Retinal pigment epithelial cell (primary cell): ENCODE results near the gene AP3D1.

Experiments
- DNase-seq: peaks from one replicate; pipeline ENCODE4 v3.0.0-alpha.2; 2010; ENCODE audit warnings: low read depth
- H3K4me3 ChIP-seq: 2 replicates; pipeline ENCODE4 v1.5.1; 2011; ENCODE audit warnings: mild to moderate bottlenecking, low read length, control low read depth, moderate library complexity
- TF ChIP-seq, protein P1 (sequence below): conservative IDR thresholded peaks from 2 replicates; pipeline ENCODE4 v1.5.1; 2011; ENCODE audit warnings: low read depth, low read length, control low read depth, inconsistent platforms

Gene AP3D1

DNA sequence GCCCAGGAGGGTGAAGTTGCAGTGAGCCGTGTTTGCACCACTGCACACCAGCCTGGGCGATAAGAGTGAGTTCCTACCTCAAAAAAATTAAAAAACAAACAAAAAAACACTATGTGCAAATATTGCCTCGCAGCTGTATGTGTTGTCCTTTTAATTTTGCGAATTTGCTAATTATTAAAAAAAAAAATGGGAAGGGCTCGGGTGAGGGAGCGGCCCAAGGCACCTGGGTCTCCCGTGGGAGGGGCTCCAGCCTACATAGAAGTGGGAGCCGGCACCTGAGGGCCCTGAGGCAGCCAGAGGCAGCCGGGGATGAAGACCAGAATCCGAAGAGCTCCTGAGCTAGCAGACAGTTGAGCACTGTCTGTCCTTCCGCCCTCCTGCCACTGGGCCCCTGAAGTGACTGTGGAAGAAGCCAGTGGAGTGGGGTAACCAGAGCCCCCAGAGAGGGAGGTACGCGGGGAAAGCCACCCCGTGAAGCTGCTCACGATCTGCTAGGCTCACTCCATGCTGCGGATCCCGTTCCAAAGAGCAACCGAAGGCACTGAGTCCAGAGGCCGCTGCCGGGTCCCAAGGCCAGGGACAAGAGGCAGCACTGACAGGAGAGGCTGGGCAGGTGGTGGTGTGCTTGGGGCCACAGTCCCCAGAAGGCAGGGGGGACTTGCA, 48.2 kb downstream of the AP3D1 start:
- no peak for DNase-seq
- TF ChIP-seq, protein P1, sequence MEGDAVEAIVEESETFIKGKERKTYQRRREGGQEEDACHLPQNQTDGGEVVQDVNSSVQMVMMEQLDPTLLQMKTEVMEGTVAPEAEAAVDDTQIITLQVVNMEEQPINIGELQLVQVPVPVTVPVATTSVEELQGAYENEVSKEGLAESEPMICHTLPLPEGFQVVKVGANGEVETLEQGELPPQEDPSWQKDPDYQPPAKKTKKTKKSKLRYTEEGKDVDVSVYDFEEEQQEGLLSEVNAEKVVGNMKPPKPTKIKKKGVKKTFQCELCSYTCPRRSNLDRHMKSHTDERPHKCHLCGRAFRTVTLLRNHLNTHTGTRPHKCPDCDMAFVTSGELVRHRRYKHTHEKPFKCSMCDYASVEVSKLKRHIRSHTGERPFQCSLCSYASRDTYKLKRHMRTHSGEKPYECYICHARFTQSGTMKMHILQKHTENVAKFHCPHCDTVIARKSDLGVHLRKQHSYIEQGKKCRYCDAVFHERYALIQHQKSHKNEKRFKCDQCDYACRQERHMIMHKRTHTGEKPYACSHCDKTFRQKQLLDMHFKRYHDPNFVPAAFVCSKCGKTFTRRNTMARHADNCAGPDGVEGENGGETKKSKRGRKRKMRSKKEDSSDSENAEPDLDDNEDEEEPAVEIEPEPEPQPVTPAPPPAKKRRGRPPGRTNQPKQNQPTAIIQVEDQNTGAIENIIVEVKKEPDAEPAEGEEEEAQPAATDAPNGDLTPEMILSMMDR = no peak
- H3K4me3 ChIP-seq = no peak overlapping the region

DNA sequence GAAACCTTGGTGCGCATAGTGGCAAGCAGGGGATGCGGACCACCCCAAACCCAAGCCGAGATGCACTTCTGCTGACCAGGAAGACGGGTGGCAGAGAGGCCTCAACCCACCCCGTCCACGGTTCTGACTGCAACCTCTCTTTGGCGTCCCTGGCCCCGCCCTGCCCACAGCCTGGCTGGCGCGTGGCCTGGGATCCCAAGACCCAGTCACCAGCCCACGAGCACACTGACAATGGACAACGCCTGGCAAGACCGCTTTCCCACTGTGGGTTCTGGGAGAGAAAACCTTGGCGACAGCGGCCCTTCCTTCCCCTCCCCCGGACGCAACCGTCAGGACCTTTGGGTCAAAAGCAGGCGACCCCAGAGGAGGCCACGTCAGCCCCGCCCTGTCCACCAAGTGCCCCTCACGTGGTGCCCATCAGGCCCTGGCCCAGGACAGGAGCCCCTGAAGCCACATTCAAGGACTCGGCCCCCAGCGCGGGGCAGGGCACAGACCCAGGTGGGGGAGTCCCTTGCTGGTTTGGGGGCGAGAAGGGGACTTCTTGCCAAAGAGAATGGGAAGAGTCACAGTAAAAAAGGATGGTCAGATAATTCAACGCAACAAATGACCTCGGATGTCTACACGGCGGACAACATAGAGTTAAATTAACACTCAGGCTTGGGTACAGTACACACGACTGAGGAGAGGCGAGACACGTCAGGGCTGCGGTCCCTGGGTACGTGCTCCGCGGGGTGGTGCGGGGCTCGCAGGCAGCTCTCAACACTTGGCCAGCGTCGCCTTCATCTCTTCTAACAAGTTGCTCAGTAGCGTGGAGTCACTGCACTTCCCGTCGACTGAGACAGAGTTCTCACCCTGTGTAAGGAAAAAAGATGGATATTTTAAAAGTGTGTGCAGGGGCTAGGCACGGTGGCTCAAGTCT, 49.7 kb downstream of the AP3D1 start:
- DNase-seq = no peak
- no peak overlapping the region for H3K4me3 ChIP-seq
- TF ChIP-seq, protein P1 = no peak

DNA sequence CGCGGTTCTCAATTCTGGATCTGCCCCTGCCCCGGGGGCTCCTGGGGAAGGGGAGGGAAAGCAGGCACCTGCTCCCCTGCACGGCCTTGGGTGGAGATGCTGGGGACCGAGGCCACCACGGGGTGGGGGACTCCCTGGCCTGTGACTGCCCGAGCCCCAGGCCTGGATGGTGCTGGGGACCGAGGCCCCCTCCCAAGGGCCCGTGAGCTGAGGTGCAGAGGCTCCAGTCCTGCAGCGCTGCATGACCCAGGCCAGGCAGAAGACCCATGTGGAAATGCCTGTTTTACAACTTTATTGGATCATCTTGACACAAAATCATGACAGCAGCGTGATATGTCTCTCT, 50.7 kb downstream of the AP3D1 start:
- TF ChIP-seq, protein P1 = no peak
- no peak for DNase-seq
- H3K4me3 ChIP-seq = no peak overlapping the region

DNA sequence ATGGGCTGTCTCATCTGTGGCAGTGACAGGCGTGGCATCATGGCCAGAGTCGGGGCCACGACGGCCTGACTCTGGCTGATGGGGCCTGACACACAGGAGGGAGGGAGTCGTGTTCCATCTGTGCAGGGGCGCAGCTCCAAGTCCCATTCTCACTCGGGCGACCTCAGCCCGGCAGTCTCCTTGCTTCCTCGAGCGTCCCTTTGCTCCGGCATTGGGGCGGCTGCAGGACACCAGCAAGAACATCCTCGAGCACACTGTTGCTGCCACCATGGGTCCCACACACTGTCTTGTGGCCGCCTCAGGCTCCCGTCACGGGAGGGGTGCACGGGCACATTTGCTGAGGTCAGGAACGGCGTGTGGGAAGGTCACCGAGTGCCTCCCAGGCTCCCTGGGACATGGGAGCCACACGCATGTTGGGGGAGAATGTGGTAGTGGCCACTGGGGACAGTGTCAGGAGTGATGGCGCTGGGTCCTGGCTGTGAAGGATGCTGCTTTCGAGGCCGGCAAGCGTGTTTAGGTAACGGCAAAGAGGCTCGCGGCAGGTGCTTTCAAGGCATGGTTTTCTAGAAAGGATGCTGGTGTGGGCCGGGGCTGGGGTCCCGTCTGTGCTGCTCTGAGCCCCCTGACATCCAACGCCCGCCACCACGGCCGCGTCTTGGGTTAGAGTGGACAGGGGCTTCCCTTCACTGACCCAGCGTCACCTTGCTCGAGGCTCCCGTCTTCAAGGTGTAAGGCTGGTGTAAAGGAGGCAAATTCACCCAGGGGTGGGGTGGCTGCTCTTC, 51.2 kb downstream of the AP3D1 start:
- TF ChIP-seq, protein P1 = no peak
- no peak overlapping the region for H3K4me3 ChIP-seq
- DNase-seq = no peak

DNA sequence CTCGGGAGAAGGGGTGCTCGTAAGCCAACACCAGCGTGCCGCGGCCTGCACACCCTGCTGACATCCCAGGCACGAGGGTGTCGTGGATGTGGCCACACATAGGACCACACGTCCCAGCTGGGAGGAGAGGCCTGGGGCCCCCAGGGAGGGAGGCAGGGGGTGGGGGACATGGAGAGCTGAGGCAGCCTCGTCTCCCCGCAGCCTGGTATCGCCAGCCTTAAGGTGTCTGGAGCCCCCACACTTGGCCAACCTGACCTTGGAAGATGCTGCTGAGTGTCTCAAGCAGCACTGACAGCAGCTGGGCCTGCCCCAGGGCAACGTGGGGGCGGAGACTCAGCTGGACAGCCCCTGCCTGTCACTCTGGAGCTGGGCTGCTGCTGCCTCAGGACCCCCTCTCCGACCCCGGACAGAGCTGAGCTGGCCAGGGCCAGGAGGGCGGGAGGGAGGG, 52.3 kb downstream of the AP3D1 start:
- no peak overlapping the region for H3K4me3 ChIP-seq
- TF ChIP-seq, protein P1 = no peak

DNA sequence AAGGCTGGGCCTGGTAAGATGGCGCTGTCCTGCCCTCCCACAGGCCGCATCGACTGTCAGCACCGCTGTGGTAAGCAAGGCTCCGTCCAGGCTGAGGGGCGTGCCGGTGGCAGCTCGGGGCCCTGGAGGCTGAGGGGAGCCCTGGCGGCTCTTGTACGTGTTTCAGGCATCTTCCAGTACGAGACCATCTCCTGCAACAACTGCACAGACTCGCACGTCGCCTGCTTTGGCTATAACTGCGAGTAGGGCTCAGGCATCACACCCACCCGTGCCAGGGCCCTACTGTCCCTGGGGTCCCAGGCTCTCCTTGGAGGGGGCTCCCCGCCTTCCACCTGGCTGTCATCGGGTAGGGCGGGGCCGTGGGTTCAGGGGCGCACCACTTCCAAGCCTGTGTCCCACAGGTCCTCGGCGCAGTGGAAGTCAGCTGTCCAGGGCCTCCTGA, 53.5 kb downstream of the AP3D1 start:
- DNase-seq = no peak
- TF ChIP-seq, protein P1 = no peak
- no peak overlapping the region for H3K4me3 ChIP-seq

More for the DNA sequence above, 52.3 kb downstream of the AP3D1 start:
- no peak for DNase-seq
